Loucy (cell line): ENCODE measurements around the gene CERS5.

ENCODE experiments used
- CTCF ChIP-seq: fragments of 200-600 bp; sonication (generic); conservative IDR thresholded peaks from 2 replicates; pipeline ENCODE4 v1.5.1; 2014; ENCODE audit warnings: mild to moderate bottlenecking, antibody characterized with exemption, low read length
- EZH2phosphoT487 ChIP-seq: fragments of 200-600 bp; IDR thresholded peaks from 2 replicates; pipeline ENCODE4 v1.6.1; 2018; ENCODE audit warnings: antibody characterized with exemption, mild to moderate bottlenecking, moderate library complexity, borderline replicate concordance

DNA sequence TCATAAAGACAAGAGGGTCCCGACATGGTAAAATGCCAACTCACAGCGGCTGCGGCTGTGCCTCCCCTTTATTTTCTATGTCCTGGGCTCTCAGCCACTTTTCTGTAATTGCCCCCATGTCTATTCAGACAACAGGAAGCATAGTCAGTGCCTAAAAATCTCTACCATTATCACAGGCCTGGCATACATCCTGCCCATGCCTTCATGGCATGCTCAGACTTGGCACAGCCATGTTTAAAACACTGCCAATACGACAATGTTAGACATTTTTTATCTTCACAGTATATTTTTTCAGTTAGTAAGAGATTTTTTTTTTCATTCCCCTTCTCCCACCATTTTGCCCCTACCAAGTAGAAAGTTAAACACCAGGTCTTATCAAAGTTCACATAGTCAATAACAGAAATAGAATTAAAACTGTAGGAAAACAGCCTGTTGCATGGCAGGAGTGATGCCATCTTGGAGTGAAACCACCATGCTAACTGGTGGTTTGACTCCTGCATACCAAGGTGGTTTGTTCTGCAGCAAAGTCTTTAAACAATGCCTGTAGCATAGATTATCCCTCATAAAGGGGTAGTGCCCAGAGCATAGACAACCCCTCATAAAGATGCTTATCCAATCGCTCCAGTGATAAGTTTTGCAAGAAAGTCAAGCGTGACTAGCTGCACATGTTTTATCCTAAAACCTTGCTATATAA is 18.9 kb upstream of the CERS5 start:
- no peak for TF ChIP-seq CTCF
- TF ChIP-seq EZH2phosphoT487 = no peak
